ENCODE data around the gene OR51B6. TPM values are rescaled to one million over a fixed set of nuclear protein-coding genes. Genes with fewer than 3 reads are reported as not detected.

Gene OR51B6
- total RNA-seq, 2 experiments from 2014 or later = not detected

DNA sequence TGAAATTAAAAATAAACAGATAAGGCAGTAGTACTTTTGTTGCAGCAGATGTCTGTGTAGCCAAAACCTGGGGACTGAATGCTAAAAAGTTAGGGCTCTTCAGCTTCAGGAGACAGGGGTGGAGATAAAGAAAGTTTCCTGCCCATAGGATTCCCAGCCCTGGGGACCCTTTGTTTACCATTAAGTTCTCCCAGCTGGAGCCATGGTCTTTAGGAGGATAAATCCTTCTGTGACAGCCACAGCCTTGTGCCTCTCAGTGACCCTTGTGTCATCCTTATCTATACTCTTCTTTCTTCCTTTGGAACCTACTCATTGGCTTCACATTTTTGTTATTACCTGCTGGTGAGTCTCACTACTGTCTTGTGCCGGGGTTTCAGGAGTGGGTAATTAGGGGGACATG is 32.3 kb downstream of the OR51B6 start, which contains the start of gene OR51M1:
TSS of gene OR51M1 (plus strand) at position 237 of the 400 bp plus-strand sequence. CDS start 5,587 bp downstream, outside the sequence.
- Mint-ChIP-seq H3K27ac (no peak within 1 kb of the TSS), H3K4me3 (no peak within 1 kb of the TSS), H3K36me3 (ENCODE audit: low read depth) (no peaks in the 10 kb centered on the region), H3K4me1 (ENCODE audit: low read depth) (no peaks in the 10 kb centered on the region), H3K9me3 (peaks cover 2% of the 10 kb centered on the region), H3K27me3 (no peaks in the 10 kb centered on the region)
- Histone ChIP-seq H3K27me3 (ENCODE audit: control insufficient read depth in 1 of 2, insufficient read depth in 2 of 2, low read length in 2 of 2) (no peaks in the 10 kb centered on the region), H3K36me3 (ENCODE audit: insufficient read depth, low read length) (no peaks in the 10 kb centered on the region), H3K9me3 (ENCODE audit: control insufficient read depth in 1 of 2, insufficient read depth in 1 of 2, low read length in 2 of 2) (no peaks in the 10 kb centered on the region), H3K4me3 (ENCODE audit: low read length) (no peak within 1 kb of the TSS), H3K27ac (ENCODE audit: low read depth in 1 of 2, low read length in 2 of 2) (no peak within 1 kb of the TSS), H3K4me1 (ENCODE audit: insufficient read depth, low read length) (no peaks in the 10 kb centered on the region)
- intact Hi-C loops (cut with DNase I, micrococcal nuclease) = loop anchor here in 1 of 2 experiments (10.0 kb wide), 1 partner anchor 1199 kb away; no protein-coding TSS in a partner anchor
- ATAC-seq (ENCODE audit: poor library complexity) = no peak
- ChIA-PET POLR2A (no interaction called here), CTCF (no interaction called here)
- TF ChIP-seq, protein P1, sequence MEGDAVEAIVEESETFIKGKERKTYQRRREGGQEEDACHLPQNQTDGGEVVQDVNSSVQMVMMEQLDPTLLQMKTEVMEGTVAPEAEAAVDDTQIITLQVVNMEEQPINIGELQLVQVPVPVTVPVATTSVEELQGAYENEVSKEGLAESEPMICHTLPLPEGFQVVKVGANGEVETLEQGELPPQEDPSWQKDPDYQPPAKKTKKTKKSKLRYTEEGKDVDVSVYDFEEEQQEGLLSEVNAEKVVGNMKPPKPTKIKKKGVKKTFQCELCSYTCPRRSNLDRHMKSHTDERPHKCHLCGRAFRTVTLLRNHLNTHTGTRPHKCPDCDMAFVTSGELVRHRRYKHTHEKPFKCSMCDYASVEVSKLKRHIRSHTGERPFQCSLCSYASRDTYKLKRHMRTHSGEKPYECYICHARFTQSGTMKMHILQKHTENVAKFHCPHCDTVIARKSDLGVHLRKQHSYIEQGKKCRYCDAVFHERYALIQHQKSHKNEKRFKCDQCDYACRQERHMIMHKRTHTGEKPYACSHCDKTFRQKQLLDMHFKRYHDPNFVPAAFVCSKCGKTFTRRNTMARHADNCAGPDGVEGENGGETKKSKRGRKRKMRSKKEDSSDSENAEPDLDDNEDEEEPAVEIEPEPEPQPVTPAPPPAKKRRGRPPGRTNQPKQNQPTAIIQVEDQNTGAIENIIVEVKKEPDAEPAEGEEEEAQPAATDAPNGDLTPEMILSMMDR (IDR thresholded peaks at IDR 0.05) = no peak
- DNase-seq = no peak

DNA sequence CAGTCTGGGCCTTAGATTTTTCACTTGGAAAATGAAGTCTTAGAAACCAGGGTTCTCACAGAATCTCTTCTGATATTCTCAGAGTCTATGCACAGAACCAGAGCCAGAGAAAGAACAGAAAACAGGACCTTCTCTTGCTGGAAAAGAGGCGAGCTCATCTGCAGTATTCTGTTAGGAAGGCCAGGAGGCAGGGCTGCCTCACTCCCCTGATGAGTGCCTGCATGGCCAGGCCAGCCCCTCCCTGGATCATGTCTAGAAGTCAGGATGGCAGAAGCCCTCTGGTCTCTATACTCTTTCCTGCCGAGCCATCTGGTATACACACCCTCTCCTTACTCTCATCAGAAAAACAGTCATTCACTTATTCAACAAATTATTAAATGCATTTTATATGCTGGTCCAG is 33.0 kb downstream of the OR51B6 start:
- CTCF ChIA-PET = no interaction called here
- H3K36me3 Mint-ChIP-seq (ENCODE audit: low read depth) = no peaks in the 10 kb centered on the region

DNA sequence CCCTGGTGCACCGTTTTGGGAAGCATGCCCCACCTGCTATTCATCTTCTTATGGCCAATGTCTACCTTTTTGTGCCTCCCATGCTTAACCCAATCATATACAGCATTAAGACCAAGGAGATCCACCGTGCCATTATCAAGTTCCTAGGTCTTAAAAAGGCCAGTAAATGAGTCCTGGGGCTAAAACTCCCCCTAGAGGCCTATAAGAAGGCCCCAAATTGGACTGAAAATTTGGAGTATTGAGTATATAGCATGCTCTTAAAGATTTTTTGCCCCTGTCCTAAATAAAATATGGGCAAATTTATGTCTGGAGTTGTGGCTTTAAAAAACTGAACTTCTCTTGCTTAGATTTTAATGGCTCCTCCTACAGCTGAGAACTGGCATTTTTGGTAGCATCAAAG is 38.9 kb downstream of the OR51B6 start:
- POLR2A ChIA-PET = no interaction called here
- no peaks in the 10 kb centered on the region for H3K9me3 Mint-ChIP-seq
- H3K4me1 Mint-ChIP-seq (ENCODE audit: low read depth) = no peaks in the 10 kb centered on the region
- Histone ChIP-seq H3K27ac (ENCODE audit: low read depth in 1 of 2, low read length in 2 of 2) (no peak overlapping the region), H3K4me1 (ENCODE audit: insufficient read depth, low read length) (no peaks in the 10 kb centered on the region), H3K36me3 (ENCODE audit: insufficient read depth, low read length) (no peaks in the 10 kb centered on the region), H3K4me3 (ENCODE audit: low read length) (no peak overlapping the region), H3K9me3 (ENCODE audit: control insufficient read depth in 1 of 2, insufficient read depth in 1 of 2, low read length in 2 of 2) (no peaks in the 10 kb centered on the region), H3K27me3 (ENCODE audit: control insufficient read depth in 1 of 2, insufficient read depth in 2 of 2, low read length in 2 of 2) (no peaks in the 10 kb centered on the region)
- CTCF ChIA-PET = no interaction called here
- no peak overlapping the region for H3K4me3 Mint-ChIP-seq
- DNase-seq (no peak), ATAC-seq (ENCODE audit: poor library complexity) (no peak)
- TF ChIP-seq, protein P1 (IDR thresholded peaks at IDR 0.05) = no peak
- H3K27me3 Mint-ChIP-seq = no peaks in the 10 kb centered on the region
- intact Hi-C loops (cut with DNase I, micrococcal nuclease) = no loop called here
- H3K36me3 Mint-ChIP-seq (ENCODE audit: low read depth) = no peaks in the 10 kb centered on the region
- no peak overlapping the region for H3K27ac Mint-ChIP-seq

More for the DNA sequence above, 33.0 kb downstream of the OR51B6 start:
- Histone ChIP-seq H3K4me1 (ENCODE audit: insufficient read depth, low read length) (no peaks in the 10 kb centered on the region), H3K4me3 (ENCODE audit: low read length) (no peak overlapping the region), H3K36me3 (ENCODE audit: insufficient read depth, low read length) (no peaks in the 10 kb centered on the region), H3K27ac (ENCODE audit: low read depth in 1 of 2, low read length in 2 of 2) (no peak overlapping the region), H3K27me3 (ENCODE audit: control insufficient read depth in 1 of 2, insufficient read depth in 2 of 2, low read length in 2 of 2) (no peaks in the 10 kb centered on the region), H3K9me3 (ENCODE audit: control insufficient read depth in 1 of 2, insufficient read depth in 1 of 2, low read length in 2 of 2) (no peaks in the 10 kb centered on the region)
- Mint-ChIP-seq H3K27ac (no peak overlapping the region), H3K9me3 (peaks cover 2% of the 10 kb centered on the region), H3K4me1 (ENCODE audit: low read depth) (no peaks in the 10 kb centered on the region), H3K4me3 (no peak overlapping the region), H3K27me3 (no peaks in the 10 kb centered on the region)
- DNase-seq (no peak), ATAC-seq (ENCODE audit: poor library complexity) (no peak)
- TF ChIP-seq, protein P1 (IDR thresholded peaks at IDR 0.05) = no peak
- intact Hi-C loops (cut with DNase I, micrococcal nuclease) = loop anchor here in 1 of 2 experiments (10.0 kb wide), 1 partner anchor 1200 kb away; no protein-coding TSS in a partner anchor
- POLR2A ChIA-PET = no interaction called here

Measured in CD4-positive, alpha-beta T cell (primary cell).